Kasumi-1 (cell line): ENCODE measurements around the gene KCNQ4.

Source experiments
- DNase-seq, 2 experiments: peaks; one replicate each; lab custom pipeline; 2025; lab: John Stamatoyannopoulos, UW

The KCNQ4 gene

GRCh38 chr1:40755067-40755466 is 28.5 kb upstream of the KCNQ4 start:
- peak in 1 of 2 experiments; percentile 5 for DNase-seq

GRCh38 chr1:40756523-40756922 is 27.1 kb upstream of the KCNQ4 start:
- DNase-seq = no peak

GRCh38 chr1:40757084-40757483 is 26.5 kb upstream of the KCNQ4 start:
- no peak for DNase-seq

DNA sequence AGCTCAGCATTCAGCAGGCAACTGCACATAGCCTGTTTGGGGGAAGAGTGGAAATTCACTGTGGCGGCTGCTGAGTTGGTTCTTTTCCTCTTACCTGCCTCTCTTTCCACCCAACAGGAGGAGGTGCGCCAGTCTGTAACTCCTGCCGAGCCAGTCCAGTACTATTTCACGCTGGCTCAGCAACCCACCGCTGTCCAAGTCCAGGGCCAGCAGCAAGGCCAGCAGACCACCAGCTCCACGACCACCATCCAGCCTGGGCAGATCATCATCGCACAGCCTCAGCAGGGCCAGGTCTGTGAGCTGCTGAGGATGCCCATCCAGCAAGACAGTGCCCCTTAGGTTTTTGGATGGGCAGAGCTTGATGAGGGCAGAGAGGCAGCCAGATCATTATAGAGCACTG is 25.6 kb upstream of the KCNQ4 start:
- no peak for DNase-seq

- DNase-seq = no peak
Observed at GRCh38 chr1:40758578-40759343, 24.8 kb upstream of the KCNQ4 start.

DNA sequence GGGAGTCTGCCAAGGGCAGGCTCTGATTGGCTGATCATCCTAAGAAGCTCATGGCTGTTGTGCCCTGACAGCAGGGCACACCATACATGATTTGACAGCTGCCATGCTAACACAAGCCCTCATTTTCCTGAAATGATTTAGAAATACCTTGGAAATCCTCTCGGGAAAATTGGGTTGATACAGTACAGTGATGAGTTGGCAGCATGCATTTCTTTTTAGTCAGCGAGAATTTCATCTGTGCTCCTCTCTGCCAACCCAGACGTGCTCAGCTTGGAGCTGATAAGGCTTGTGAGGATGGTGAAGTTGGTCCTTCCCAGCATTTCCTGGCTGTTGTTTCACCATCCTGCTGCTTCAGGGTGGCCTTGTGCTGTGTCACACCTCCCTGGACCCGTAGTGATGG is 22.6 kb upstream of the KCNQ4 start:
- no peak for DNase-seq

- DNase-seq = no peak
Observed at GRCh38 chr1:40762144-40762923, 21.3 kb upstream of the KCNQ4 start.

DNA sequence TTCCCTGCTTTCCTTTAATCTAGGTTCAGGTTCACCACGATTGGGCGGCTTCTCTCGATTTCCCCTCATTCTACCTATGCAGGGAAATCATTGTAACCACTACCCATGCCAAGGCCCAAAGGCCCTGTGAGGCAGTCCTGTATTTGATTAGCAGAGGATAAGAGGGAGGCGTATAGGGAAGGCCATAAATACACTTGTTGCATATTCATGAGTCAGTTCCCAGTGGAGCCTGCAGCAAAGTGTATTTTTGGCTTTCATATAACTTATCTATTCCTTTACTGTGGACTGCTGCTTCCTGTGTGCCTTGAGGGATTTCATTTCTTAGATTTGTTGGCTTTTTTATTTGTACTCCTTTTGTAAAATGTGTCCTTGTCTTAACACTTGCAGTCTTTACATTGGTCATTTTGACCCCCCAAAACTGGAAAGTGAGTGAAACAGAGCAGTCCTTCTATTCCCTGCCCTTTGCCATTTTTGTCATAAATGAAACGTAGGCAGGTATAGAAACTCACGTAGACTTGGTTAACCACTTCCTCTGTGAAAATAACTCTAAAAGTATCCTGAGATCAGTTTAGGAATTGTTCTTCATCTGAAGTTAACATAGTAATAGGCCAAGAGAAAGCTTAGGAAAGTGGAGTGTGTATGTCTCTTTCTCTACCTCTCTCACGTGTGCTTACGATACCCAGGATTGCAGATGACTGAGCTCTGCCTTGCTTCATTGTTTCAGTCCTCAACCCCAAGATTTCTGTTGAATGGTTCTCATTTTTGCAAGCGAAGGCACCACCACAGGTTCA is 19.6 kb upstream of the KCNQ4 start:
- no peak for DNase-seq

- no peak for DNase-seq
Observed at GRCh38 chr1:40764981-40765380, 18.6 kb upstream of the KCNQ4 start.

GRCh38 chr1:40766017-40766416 is 17.6 kb upstream of the KCNQ4 start:
- no peak for DNase-seq

DNA sequence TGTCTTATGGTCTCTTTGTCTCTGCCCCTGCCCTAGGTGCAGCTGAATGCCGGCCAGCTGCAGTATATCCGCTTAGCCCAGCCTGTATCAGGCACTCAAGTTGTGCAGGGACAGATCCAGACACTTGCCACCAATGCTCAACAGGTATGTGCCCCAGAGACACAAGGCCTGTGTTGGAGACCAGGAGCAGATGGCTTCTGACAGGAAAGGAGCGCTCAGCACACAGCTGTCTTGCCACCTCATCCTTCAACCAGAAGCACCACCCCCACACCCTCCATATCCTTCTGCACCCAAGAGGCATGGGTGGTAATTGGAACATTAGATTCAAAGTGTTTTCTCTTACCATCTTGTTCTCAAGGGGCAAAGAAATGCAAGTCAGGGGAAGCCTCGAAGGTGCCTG is 17.0 kb upstream of the KCNQ4 start:
- DNase-seq = no peak

GRCh38 chr1:40768146-40768990 is 15.2 kb upstream of the KCNQ4 start:
- DNase-seq = no peak

- DNase-seq = peak; percentile 58 to 72
Observed at GRCh38 chr1:40769815-40770214, 13.8 kb upstream of the KCNQ4 start.

GRCh38 chr1:40770296-40771070 is 13.1 kb upstream of the KCNQ4 start:
- DNase-seq = peak; percentile 92 to 93

DNA sequence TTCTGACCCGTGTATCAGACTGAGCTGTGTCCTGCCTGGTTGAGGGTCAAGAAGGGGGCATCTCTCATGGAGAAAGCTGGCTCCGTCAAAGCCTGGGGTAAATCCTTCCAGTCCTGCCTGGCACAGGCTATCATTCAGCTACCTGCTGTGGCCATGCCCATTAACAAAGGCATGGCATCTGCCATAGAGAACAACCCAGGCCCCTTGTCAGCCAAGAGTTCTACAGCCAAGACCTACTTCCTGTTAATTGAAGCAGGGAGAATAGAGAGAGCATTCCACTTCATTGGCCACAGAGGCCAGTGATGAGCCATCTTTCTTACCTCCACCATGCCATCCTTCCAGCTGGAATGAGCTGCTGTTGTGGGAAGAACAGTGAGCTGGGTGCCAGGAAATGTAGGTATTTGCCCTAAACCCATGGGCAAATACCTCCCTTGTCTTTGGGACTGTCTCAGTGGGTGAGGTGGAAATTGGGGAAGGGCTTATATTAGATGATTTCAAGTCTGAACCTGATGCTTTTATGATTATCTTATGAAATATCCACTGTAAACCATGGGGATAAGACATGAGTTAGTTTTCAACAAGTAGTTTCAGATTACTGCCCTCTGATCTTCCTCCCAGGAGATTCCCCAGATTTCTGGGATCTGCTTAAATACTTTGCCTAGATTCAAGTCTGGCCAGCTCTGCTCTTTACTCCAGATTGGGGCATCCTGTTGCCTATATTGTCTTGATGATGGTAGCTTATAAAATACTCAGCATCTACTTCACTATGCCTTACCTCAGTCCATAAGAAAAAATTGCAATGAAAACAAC is 11.2 kb upstream of the KCNQ4 start:
- DNase-seq = no peak

DNA sequence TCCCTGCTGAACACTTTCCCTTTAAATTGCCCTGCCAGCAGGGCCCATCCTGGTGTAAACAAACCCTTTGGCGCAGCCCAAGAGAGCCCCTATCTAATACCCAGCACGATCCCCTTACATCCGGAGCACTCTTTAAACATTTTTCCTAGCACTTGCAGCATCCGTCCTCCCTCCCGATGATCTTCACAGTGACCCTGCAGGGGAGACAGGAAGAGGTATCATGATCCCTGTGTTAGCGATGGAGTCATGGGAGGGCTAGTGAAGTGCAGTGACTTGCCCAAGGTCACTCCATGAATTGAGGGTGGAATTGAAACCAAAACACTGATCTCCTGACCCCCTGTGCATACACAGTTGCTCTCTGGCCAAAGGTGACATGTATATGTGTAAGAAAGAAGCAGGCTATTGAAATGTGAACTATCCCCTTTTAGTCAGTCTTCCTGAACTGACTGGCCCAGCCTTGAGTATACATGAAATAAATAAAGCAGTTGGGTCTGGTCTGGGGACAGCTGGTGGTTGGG is 9.8 kb upstream of the KCNQ4 start:
- DNase-seq = no peak

DNA sequence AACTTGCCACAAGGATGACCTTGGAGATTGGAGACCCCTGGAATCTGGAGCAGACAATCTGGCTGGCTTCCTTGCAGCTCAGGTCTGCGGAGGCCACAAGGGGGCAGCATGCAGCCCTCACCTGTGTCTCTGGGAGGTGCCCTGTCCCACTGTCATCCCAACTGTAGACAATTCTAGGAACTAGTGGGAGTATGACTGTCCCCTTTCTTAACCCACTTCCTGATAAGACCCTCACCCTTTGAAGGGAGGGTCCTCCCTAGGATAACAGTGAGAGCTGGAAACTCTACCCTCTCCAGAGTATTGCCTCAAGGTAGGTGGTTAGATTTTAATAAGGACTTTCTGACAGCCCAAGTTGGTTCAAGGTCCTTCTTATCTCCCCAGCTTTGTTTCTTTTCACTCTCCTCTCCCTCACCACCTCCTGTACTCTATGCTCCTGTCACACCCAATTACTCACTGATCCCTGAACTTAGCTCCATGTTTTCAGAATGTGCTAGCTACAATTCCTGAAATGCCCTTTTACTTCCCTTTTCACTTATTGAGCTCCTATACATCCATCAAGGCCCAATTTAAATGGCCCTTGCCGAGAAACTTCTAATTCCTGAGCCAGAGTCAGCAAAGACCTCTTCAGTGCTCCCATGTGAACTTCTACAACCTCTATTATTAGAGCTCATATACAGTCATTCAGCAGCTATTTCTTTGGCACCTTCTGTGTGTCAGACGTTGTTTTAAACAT is 9.2 kb upstream of the KCNQ4 start:
- peak; percentile 7 to 30 for DNase-seq

- DNase-seq = no peak
Observed at GRCh38 chr1:40776236-40777072, 7.1 kb upstream of the KCNQ4 start.
